Vagina (tissue), 2 donors: ENCODE data around the gene CDK9. TPM values are rescaled to one million over a fixed set of nuclear protein-coding genes. Genes with fewer than 3 reads are reported as not detected.
A peak's percentile ranks its signal among the peaks of the same experiment; 100 is the strongest.

Experiments
- DNase-seq, 2 donors: peaks; one replicate each; pipeline ENCODE4 v3.0.0-alpha.2; 2017; ENCODE audit errors: extremely low spot score in 2 of 2
- H3K27ac ChIP-seq: fragments of 200-600 bp; sonication (generic); one replicate; pipeline ENCODE4 v1.5.1; 2019
- H3K27me3 ChIP-seq: fragments of 200-600 bp; sonication (generic); one replicate; pipeline ENCODE4 v1.5.1; 2019
- H3K36me3 ChIP-seq, 2 donors: fragments of 200-600 bp; sonication (generic); one replicate each; pipeline ENCODE4 v1.5.1; 2017 to 2019
- H3K4me1 ChIP-seq: fragments of 200-600 bp; sonication (generic); one replicate; pipeline ENCODE4 v1.5.1; 2019
- H3K4me3 ChIP-seq, 2 donors: fragments of 200-600 bp; sonication (generic); 1 replicate in 1 of 2; 2 replicates in 1 of 2; pipeline ENCODE4 v1.5.1; 2016 to 2019
- H3K9me3 ChIP-seq: fragments of 200-600 bp; sonication (generic); one replicate; pipeline ENCODE4 v1.5.1; 2019
- POLR2A ChIP-seq, 2 donors: fragments of 450-650 bp; IDR thresholded peaks; one replicate each; pipeline ENCODE4 v1.6.1; 2017; ENCODE audit warnings: antibody characterized with exemption in 2 of 2, mild to moderate bottlenecking in 2 of 2, moderate library complexity in 2 of 2
- POLR2AphosphoS5 ChIP-seq, 2 donors: sonication (generic); formaldehyde crosslinking; IDR thresholded peaks; one replicate each; pipeline ENCODE4 v1.9.0; 2017; ENCODE audit warnings: antibody characterized with exemption in 2 of 2, mild to moderate bottlenecking in 2 of 2, low read depth in 1 of 2; ENCODE audit not compliant: insufficient read depth in 1 of 2
- intact Hi-C: fragments of 100-400 bp; cut with DNase I; formaldehyde crosslinking; loops from one replicate; pipeline ENCODE4 v1.15.1; 2023
- total RNA-seq: library from RNA; depleted of rRNA; stranded (reverse); fragments of >200 nt; gene quantifications from one replicate; pipeline ENCODE4 v1.2.3, GENCODE V29; 2016
- TF ChIP-seq, protein P1 (sequence below), 3 experiments: fragments of 450-650 bp in 2 of 3; fragments of 200-600 bp in 1 of 3; sonication (generic) in 1 of 3; IDR thresholded peaks; one replicate each; pipeline ENCODE4 v1.5.1; 2017 to 2019; ENCODE audit warnings: antibody characterized with exemption in 3 of 3, mild to moderate bottlenecking in 2 of 3, moderate library complexity in 2 of 3

The CDK9 gene
- total RNA-seq, 1 donor from 2014 or later = 66.3 TPM

DNA sequence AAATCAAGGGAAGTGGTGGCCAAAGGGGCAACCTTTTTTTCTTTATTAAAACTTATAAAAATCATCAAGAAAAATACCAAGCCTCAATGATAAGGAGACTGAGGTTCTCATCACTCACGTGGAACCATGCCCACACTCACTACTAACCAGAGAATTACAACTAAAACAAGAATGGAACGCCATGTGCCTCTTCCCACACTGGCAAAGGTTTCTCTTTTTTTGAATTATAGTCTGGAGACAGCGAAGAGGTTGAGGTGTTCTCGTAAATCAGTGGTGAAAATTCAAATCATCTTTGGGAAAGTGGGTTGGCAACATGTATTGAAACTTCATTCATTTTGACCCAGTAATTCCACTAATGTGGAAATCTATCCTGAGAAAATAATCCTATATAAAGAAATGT, 36.3 kb downstream of the CDK9 start:
- intact Hi-C loops = no loop called here
- H3K36me3 ChIP-seq = peaks cover 0 to 31% of the 10 kb centered on the region in 2 donors

DNA sequence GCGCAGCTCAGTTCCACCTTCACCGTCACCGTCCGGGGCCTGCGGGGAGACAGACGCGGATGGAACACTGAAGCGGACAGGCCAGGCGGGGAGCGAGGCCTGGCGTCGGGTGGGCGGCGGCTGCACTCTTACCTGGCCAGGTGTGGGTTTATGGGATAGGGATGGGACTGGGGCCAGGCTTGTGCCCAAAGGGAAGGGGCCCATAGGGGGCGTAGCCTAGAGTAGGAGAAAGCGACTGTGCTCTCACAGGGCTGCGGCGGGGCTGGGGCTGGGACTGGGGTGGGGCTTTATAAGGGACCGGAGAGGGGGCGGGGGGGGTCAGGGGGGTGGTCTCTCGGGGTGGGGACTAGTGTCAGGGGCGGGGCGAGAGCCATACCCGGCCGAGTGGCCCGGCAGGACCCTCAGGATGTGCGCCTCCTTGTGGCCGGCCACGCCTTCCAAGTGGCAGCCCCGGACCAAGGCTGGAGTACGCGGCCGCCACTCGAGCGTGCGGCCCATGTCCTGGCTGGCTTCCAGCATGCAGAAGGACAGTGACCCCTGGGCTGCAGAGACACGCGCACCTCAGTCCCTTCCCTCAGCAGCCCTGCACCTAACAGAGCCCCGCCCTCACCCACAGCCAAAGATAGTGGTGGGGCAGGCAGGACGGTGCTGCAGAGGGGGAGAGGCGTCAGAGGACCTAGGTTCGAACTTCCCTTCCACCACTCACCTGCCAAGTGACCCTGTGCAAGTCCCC, 39.7 kb downstream of the CDK9 start:
- TF ChIP-seq, protein P1, sequence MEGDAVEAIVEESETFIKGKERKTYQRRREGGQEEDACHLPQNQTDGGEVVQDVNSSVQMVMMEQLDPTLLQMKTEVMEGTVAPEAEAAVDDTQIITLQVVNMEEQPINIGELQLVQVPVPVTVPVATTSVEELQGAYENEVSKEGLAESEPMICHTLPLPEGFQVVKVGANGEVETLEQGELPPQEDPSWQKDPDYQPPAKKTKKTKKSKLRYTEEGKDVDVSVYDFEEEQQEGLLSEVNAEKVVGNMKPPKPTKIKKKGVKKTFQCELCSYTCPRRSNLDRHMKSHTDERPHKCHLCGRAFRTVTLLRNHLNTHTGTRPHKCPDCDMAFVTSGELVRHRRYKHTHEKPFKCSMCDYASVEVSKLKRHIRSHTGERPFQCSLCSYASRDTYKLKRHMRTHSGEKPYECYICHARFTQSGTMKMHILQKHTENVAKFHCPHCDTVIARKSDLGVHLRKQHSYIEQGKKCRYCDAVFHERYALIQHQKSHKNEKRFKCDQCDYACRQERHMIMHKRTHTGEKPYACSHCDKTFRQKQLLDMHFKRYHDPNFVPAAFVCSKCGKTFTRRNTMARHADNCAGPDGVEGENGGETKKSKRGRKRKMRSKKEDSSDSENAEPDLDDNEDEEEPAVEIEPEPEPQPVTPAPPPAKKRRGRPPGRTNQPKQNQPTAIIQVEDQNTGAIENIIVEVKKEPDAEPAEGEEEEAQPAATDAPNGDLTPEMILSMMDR (IDR thresholded peaks at IDR 0.05) = peak in 1 of 3 experiments; percentile 21
- TF ChIP-seq POLR2AphosphoS5 (IDR thresholded peaks at IDR 0.05; ENCODE audit: insufficient read depth in 1 of 2, low read depth in 1 of 2) = no peak
- DNase-seq = no peak
- H3K4me1 ChIP-seq = peaks cover 51% of the 10 kb centered on the region
- no peaks in the 10 kb centered on the region for H3K9me3 ChIP-seq
- no peaks in the 10 kb centered on the region for H3K27me3 ChIP-seq
- no peak overlapping the region for H3K4me3 ChIP-seq
- H3K36me3 ChIP-seq = peaks cover 0 to 14% of the 10 kb centered on the region in 2 donors
- peak overlapping the region; percentile 33 for H3K27ac ChIP-seq
- intact Hi-C loops = loop anchor here (2.0 kb wide), 1 partner anchor 21 kb away; no protein-coding TSS in a partner anchor

More for the DNA sequence above, 36.3 kb downstream of the CDK9 start:
- DNase-seq = no peak
- peak in 1 of 2 donors; percentile 8 for TF ChIP-seq POLR2AphosphoS5 (IDR thresholded peaks at IDR 0.05; ENCODE audit: insufficient read depth in 1 of 2, low read depth in 1 of 2)
- TF ChIP-seq POLR2A (IDR thresholded peaks at IDR 0.05) = no peak
- TF ChIP-seq, protein P1 (IDR thresholded peaks at IDR 0.05) = no peak
- Histone ChIP-seq H3K9me3 (no peaks in the 10 kb centered on the region), H3K4me3 (no peak overlapping the region), H3K27ac (no peak overlapping the region), H3K4me1 (peaks cover 24% of the 10 kb centered on the region), H3K27me3 (no peaks in the 10 kb centered on the region)

DNA sequence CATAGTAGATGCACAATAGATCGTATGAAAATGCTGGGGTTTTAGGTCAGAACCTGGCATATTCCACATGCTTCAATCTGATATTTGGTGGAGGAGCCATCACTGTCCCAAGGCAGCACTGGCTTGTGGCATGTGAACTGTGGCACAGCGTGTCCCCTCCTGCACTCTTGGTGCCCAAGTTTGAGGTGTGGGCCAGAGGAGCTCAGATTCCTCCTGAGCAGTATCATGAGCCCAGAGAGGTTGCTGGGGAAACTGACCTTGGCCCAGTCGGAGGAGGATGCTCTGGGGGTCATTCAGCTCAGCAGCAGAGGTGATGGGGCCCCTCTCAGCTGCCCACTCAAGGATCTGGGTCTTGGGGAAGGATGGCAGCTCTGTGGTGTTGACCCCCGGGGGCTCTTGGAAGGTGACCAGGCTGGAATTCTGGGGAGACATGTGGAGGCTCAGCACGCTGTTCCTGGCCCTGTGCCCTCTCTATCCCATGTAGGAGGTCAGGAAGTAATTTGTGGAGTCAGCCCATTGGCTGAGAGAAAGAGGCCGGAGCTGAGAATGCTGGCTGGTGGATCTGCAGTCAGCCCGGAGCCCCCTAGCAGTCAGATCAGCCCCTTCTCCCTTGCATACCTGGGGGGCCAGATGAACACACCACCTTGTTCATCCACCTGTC, 40.5 kb downstream of the CDK9 start:
- Histone ChIP-seq H3K9me3 (no peaks in the 10 kb centered on the region), H3K27me3 (no peaks in the 10 kb centered on the region), H3K27ac (peak overlapping the region; percentile 81), H3K36me3 (peaks cover 0 to 14% of the 10 kb centered on the region in 2 donors), H3K4me3 (no peak overlapping the region), H3K4me1 (peaks cover 51% of the 10 kb centered on the region)
- DNase-seq = no peak
- intact Hi-C loops = no loop called here
- no peak for TF ChIP-seq POLR2A (IDR thresholded peaks at IDR 0.05)

DNA sequence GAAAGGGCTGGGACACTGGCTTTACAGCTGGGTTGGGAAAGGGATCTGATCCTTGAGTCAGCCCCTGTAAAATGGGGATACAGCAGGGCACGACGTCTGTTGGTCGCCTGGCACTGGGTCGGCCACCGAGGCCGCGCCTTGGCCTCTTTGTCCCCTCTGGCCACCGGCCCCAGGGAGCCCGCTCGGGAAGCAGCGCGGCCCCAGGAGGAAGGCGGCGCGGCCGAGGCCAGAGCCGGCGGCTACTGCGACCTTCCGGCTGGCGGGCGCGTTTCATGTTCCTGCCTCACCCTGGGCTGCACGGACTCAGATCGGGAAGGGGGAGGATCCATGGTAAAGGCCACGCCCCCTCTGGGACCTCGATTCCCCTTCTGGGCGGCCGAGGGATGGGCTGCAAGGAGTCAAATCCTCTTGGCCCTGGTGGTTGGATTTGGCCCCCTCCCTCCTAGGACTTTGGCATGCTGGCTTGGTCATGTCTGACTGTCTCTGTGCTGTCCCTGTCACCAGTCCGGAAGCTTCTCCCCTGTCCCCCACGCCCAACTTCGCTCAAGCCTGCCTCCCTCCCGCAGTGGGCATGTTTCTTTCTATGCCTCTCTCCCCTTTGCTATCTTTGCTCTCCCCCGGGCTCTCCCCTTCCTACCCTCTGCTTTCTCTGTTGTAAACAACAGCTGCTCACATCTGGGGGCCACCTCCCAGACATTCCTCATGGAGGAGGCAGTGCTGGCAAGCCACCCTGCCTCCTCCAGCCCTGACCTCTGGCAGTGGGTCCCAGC, 42.6 kb downstream of the CDK9 start:
- Histone ChIP-seq H3K4me3 (peak overlapping the region; percentile 27 to 45), H3K4me1 (peaks cover 61% of the 10 kb centered on the region), H3K27ac (peak overlapping the region; percentile 81), H3K27me3 (no peaks in the 10 kb centered on the region), H3K9me3 (no peaks in the 10 kb centered on the region), H3K36me3 (peaks cover 0 to 14% of the 10 kb centered on the region in 2 donors)
- DNase-seq = peak in 1 of 2 donors; percentile 95
- TF ChIP-seq POLR2AphosphoS5 (IDR thresholded peaks at IDR 0.05; ENCODE audit: insufficient read depth in 1 of 2, low read depth in 1 of 2) (peak in 1 of 2 donors; percentile 90), POLR2A (IDR thresholded peaks at IDR 0.05) (peak in 1 of 2 donors; percentile 67)
- TF ChIP-seq, protein P1 (IDR thresholded peaks at IDR 0.05) = no peak
- intact Hi-C loops = no loop called here

DNA sequence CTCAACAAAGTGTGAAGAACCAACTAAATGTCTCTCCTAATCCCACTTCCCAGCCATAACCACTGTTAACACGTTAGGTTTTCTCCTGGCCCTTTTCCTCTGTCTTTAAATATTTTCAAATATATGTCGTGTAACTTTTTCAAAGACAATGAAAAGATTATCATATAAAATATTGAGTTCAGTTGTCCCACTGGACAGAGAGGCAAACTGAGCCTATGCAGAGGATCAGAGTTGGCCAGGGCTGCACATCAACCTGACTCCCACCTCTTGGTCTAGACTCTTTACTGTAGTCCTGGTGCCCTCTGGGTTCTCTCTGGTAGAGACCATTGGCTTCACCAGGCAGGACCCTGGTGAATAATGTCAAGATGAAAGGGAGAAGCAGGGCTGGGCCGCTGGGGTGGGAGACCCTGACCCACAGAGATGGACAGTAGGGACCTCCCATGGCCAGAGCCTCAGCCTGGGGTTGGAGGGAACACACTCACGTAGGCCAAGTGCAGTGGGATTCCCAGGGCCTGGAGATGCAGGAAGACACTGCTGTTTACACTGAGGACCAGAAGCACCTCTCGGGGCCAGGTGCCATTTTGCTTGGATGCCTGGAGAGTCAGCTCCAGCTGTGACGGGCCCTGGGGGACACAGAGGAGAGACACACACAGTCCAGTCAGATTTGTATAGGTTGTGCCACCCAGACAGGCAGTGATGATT, 43.5 kb downstream of the CDK9 start:
- peaks cover 0 to 7% of the 10 kb centered on the region in 2 donors for H3K36me3 ChIP-seq
- intact Hi-C loops = no loop called here
- DNase-seq = no peak
- no peak overlapping the region for H3K4me3 ChIP-seq
- H3K27me3 ChIP-seq = no peaks in the 10 kb centered on the region
- no peak for TF ChIP-seq POLR2A (IDR thresholded peaks at IDR 0.05)
- TF ChIP-seq, protein P1 (IDR thresholded peaks at IDR 0.05) = no peak
- TF ChIP-seq POLR2AphosphoS5 (IDR thresholded peaks at IDR 0.05; ENCODE audit: insufficient read depth in 1 of 2, low read depth in 1 of 2) = no peak
- no peaks in the 10 kb centered on the region for H3K9me3 ChIP-seq
- peak overlapping the region; percentile 81 for H3K27ac ChIP-seq
- peaks cover 68% of the 10 kb centered on the region for H3K4me1 ChIP-seq
